ENCODE measurements around the gene TCF7L2. TPM values are rescaled to one million over a fixed set of nuclear protein-coding genes. Genes with fewer than 3 reads are reported as not detected.

The TCF7L2 gene
- total RNA-seq, 1 experiment from 2014 or later, result 45.2 TPM

DNA sequence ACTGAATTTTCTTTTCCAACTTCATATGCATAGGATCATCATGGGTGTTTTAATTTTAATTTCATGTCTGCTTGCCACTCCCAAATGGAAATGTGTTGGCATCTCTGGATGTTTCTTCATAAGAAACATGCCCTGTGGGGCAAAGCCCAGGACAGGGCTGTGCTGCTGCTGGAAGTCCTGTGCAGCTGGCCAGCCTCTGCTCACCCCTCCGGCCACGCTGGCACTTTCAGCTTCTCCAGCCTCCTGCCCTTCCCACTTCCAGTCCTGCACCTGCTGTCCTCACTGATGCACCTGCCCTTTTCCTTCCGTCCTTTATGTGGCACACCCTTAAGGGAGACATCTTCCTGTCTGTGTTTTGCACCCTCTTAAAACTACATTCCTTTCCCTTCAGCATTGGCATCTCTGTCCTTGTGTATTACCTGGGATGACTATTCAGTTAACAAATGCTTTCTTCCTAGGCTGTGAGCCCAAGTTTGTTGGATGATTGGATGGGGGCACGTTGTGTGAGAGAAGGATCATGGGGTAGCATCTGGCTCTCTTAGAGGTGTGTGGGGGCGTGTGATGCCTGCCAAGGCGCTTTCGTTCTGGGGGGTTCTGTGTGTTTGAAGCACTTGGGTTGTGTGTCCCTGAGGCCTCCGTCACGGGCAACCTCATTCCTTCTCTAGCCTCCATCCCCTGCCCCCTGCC lies 56.8 kb downstream of the TCF7L2 start:
- ChIA-PET CTCF (no interaction called here), POLR2A (no interaction called here)
- no peak for ATAC-seq
- intact Hi-C loops (cut with micrococcal nuclease; ENCODE audit: unreplicated experiment) (no loop called here), in situ Hi-C loops (cut with HindIII; ENCODE audit: low pct_unique_long_range_greater_than_20kb, low sequenced_read_pairs) (no loop called here)
- DNase-seq (ENCODE audit: low read depth, low spot score), result no peak
- H3K4me3 ChIP-seq (ENCODE audit: low read depth in 2 of 2, low read length in 2 of 2), result no peak overlapping the region
- H3K27ac ChIP-seq (ENCODE audit: low read length), result no peak overlapping the region
- TF ChIP-seq POLR2AphosphoS5 (IDR thresholded peaks at IDR 0.05; ENCODE audit: low read depth, low read length) (no peak), TCF7L2 (IDR thresholded peaks at IDR 0.05; ENCODE audit: low read depth, low read length) (no peak), SIN3A (IDR thresholded peaks at IDR 0.05; ENCODE audit: borderline replicate concordance, insufficient read depth, low read depth, low read length) (no peak)
- TF ChIP-seq, protein P1, sequence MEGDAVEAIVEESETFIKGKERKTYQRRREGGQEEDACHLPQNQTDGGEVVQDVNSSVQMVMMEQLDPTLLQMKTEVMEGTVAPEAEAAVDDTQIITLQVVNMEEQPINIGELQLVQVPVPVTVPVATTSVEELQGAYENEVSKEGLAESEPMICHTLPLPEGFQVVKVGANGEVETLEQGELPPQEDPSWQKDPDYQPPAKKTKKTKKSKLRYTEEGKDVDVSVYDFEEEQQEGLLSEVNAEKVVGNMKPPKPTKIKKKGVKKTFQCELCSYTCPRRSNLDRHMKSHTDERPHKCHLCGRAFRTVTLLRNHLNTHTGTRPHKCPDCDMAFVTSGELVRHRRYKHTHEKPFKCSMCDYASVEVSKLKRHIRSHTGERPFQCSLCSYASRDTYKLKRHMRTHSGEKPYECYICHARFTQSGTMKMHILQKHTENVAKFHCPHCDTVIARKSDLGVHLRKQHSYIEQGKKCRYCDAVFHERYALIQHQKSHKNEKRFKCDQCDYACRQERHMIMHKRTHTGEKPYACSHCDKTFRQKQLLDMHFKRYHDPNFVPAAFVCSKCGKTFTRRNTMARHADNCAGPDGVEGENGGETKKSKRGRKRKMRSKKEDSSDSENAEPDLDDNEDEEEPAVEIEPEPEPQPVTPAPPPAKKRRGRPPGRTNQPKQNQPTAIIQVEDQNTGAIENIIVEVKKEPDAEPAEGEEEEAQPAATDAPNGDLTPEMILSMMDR (IDR thresholded peaks at IDR 0.05), result no peak
- TF ChIP-seq, protein P2, sequence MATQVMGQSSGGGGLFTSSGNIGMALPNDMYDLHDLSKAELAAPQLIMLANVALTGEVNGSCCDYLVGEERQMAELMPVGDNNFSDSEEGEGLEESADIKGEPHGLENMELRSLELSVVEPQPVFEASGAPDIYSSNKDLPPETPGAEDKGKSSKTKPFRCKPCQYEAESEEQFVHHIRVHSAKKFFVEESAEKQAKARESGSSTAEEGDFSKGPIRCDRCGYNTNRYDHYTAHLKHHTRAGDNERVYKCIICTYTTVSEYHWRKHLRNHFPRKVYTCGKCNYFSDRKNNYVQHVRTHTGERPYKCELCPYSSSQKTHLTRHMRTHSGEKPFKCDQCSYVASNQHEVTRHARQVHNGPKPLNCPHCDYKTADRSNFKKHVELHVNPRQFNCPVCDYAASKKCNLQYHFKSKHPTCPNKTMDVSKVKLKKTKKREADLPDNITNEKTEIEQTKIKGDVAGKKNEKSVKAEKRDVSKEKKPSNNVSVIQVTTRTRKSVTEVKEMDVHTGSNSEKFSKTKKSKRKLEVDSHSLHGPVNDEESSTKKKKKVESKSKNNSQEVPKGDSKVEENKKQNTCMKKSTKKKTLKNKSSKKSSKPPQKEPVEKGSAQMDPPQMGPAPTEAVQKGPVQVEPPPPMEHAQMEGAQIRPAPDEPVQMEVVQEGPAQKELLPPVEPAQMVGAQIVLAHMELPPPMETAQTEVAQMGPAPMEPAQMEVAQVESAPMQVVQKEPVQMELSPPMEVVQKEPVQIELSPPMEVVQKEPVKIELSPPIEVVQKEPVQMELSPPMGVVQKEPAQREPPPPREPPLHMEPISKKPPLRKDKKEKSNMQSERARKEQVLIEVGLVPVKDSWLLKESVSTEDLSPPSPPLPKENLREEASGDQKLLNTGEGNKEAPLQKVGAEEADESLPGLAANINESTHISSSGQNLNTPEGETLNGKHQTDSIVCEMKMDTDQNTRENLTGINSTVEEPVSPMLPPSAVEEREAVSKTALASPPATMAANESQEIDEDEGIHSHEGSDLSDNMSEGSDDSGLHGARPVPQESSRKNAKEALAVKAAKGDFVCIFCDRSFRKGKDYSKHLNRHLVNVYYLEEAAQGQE (IDR thresholded peaks at IDR 0.05; ENCODE audit: insufficient read depth in 1 of 2, low read depth in 2 of 2, low read length in 1 of 2), result no peak
- peaks cover 40% of the 10 kb centered on the region for H3K4me1 ChIP-seq (ENCODE audit: control insufficient read depth, insufficient read depth, low read length)
- H3K27me3 ChIP-seq (ENCODE audit: control insufficient read depth, insufficient read depth, low read length), result no peaks in the 10 kb centered on the region
- H3K9me3 ChIP-seq (ENCODE audit: control insufficient read depth, insufficient read depth, low read depth, low read length), result no peaks in the 10 kb centered on the region
- no peaks in the 10 kb centered on the region for H3K36me3 ChIP-seq (ENCODE audit: control insufficient read depth, insufficient read depth, low read length)
- no TSS peak for BruUV-seq (replicated peaks)

DNA sequence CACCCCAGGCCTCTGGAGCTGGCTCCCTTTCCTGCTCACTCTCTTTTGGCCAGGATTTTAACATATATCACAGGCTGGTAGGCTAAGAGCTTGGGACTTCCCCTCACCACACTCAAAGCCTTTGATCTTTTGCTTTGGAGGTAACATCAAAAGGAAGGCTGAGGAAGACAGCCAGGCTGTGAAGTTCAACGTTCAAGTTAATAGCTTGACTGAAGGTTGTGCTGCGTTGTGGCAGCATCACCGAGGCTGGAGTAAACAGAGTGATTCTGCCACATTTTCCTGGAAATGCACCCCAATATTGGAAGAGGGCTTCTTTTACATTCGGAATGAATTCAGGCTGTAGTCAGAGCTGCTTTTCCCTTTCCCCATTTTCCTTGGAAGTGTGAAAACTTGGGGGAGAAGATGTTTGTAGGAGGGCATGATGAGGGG lies 57.3 kb downstream of the TCF7L2 start:
- Histone ChIP-seq H3K27me3 (ENCODE audit: control insufficient read depth, insufficient read depth, low read length) (no peaks in the 10 kb centered on the region), H3K4me1 (ENCODE audit: control insufficient read depth, insufficient read depth, low read length) (peaks cover 40% of the 10 kb centered on the region), H3K9me3 (ENCODE audit: control insufficient read depth, insufficient read depth, low read depth, low read length) (no peaks in the 10 kb centered on the region), H3K4me3 (ENCODE audit: low read depth in 2 of 2, low read length in 2 of 2) (no peak overlapping the region), H3K36me3 (ENCODE audit: control insufficient read depth, insufficient read depth, low read length) (no peaks in the 10 kb centered on the region), H3K27ac (ENCODE audit: low read length) (no peak overlapping the region; the same call in 1 of the 2 replicates)
- ChIA-PET CTCF (no interaction called here), POLR2A (interaction anchor here (0.5 kb wide), 1 partner anchor 20 kb away, joined by 9 read pairs; no protein-coding TSS in a partner anchor)
- in situ Hi-C loops (cut with HindIII; ENCODE audit: low pct_unique_long_range_greater_than_20kb, low sequenced_read_pairs) (no loop called here), intact Hi-C loops (cut with micrococcal nuclease; ENCODE audit: unreplicated experiment) (no loop called here)
- no peak for TF ChIP-seq POLR2AphosphoS5 (IDR thresholded peaks at IDR 0.05; ENCODE audit: low read depth, low read length)
- TF ChIP-seq, protein P2 (IDR thresholded peaks at IDR 0.05; ENCODE audit: insufficient read depth in 1 of 2, low read depth in 2 of 2, low read length in 1 of 2), result no peak
- peak; percentile 94 for TF ChIP-seq TCF7L2 (IDR thresholded peaks at IDR 0.05; ENCODE audit: low read depth, low read length)
- TF ChIP-seq SIN3A (IDR thresholded peaks at IDR 0.05; ENCODE audit: borderline replicate concordance, insufficient read depth, low read depth, low read length), result no peak
- no peak for ATAC-seq
- no peak for DNase-seq (ENCODE audit: low read depth, low spot score)
- no TSS peak for BruUV-seq (replicated peaks)
